Measurements from ENCODE around the gene CPS1. TPM values are rescaled to one million over a fixed set of nuclear protein-coding genes. Genes with fewer than 3 reads are reported as not detected.
A peak's percentile ranks its signal among the peaks of the same experiment; 100 is the strongest.

Gene CPS1
- total and polyA plus RNA-seq, 2 of the 4 experiments (the other 2 are of a cell fraction), result 5.4 to 20.1 TPM

DNA sequence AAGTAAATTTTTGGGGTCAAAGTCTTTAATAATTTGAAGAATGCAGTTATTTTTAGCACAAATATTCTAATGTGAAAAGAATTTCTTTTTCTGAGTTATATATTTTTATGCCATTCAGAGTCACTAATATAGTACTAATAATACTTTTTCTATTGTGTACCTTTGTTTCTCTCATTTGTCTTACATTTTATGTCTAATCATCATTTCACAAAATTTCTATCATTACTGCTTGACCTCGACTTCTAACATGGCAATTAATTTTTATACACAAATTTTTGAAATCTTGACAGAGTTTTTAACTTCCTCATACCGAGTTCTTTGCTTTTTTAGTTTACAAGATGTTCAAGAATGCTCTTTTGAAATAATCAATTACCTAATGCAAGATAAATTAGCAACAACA is 8.4 kb upstream of the CPS1 start:
- Histone ChIP-seq H3K4ac (ENCODE audit: low read depth, low read length) (no peak overlapping the region), H3K9me3 (ENCODE audit: control insufficient read depth, insufficient read depth, low read length) (no peaks in the 10 kb centered on the region), H2AFZ (replicated peaks; ENCODE audit: low read length, poor library complexity) (no peak overlapping the region), H3K4me1 (ENCODE audit: control insufficient read depth, insufficient read depth, low read length) (no peaks in the 10 kb centered on the region), H2BK120ac (ENCODE audit: low read depth, low read length) (no peak overlapping the region), H3K18ac (ENCODE audit: low read depth, low read length) (no peak overlapping the region), H3K23ac (ENCODE audit: low read depth, low read length) (no peak overlapping the region), H2AK5ac (ENCODE audit: low read depth, low read length) (no peak overlapping the region), H2BK20ac (ENCODE audit: low read depth, low read length) (no peak overlapping the region), H3K9me1 (ENCODE audit: insufficient read depth, low read length) (no peaks in the 10 kb centered on the region), H3K36me3 (ENCODE audit: control insufficient read depth, insufficient read depth, low read length) (no peaks in the 10 kb centered on the region), H2BK15ac (ENCODE audit: low read depth, low read length) (no peak overlapping the region), H3K14ac (replicated peaks; ENCODE audit: low read depth, low read length) (no peak overlapping the region), H3K79me1 (ENCODE audit: low read depth in 1 of 2, low read length in 2 of 2) (no peaks in the 10 kb centered on the region), H3K9ac (ENCODE audit: low read depth, low read length) (no peak overlapping the region), H3K4me2 (ENCODE audit: low read depth, low read length) (no peak overlapping the region), H3K4me3 (ENCODE audit: insufficient read depth, low read depth, low read length) (no peak overlapping the region), H4K91ac (ENCODE audit: insufficient read depth, low read depth, low read length) (no peak overlapping the region), H4K8ac (ENCODE audit: low read depth in 2 of 2, low read length in 2 of 2) (no peak overlapping the region), H2AK9ac (replicated peaks; ENCODE audit: low read depth, low read length, poor library complexity) (no peak overlapping the region), H3K56ac (ENCODE audit: extremely low read depth, insufficient read depth, low read length) (no peak overlapping the region), H3K27ac (ENCODE audit: insufficient read depth, low read length) (no peak overlapping the region), H3K27me3 (ENCODE audit: control insufficient read depth, insufficient read depth, low read length) (no peaks in the 10 kb centered on the region), H4K5ac (ENCODE audit: low read depth, low read length) (no peak overlapping the region), H4K20me1 (ENCODE audit: insufficient read depth, low read length) (no peaks in the 10 kb centered on the region), H2BK5ac (ENCODE audit: low read depth, low read length, poor library complexity, severe bottlenecking) (no peak overlapping the region)
- in situ Hi-C loops (cut with MboI; ENCODE audit: low sequenced_read_pairs) (no loop called here), dilution Hi-C loops (cut with HindIII; ENCODE audit: low sequenced_read_pairs, unreplicated experiment) (no loop called here), intact Hi-C loops (cut with micrococcal nuclease) (no loop called here)
- ATAC-seq (ENCODE audit: low read depth) (no peak), DNase-seq (no peak)
- no CpG with 5 or more reads among the region's 2 CpGs for WGBS, 2 experiments (ENCODE audit: extremely low coverage in 2 of 2, insufficient read length in 1 of 2)
- no TSS peak for BruUV-seq (replicated peaks)
- no peak for TF ChIP-seq MXI1 (IDR thresholded peaks at IDR 0.05; ENCODE audit: borderline replicate concordance, low read depth, low read length)
- no peak for TF ChIP-seq RFX5 (IDR thresholded peaks at IDR 0.05; ENCODE audit: low read depth, low read length)
- TF ChIP-seq BHLHE40 (IDR thresholded peaks at IDR 0.05; ENCODE audit: low read depth, low read length), result no peak
- TF ChIP-seq RCOR1 (IDR thresholded peaks at IDR 0.05; ENCODE audit: insufficient replicate concordance, low read length), result no peak
- no peak for TF ChIP-seq SMC3 (IDR thresholded peaks at IDR 0.05; ENCODE audit: low read depth, low read length)
- TF ChIP-seq MAFK (IDR thresholded peaks at IDR 0.05; ENCODE audit: low read depth, low read length), result peak; percentile 32; the same call in 1 of the 2 replicates
- no peak for TF ChIP-seq CHD1 (IDR thresholded peaks at IDR 0.05; ENCODE audit: low read depth, low read length)
- CTCF ChIA-PET, result no interaction called here
- POLR2A ChIA-PET (ENCODE audit: unreplicated experiment), result no interaction called here

Measured in IMR-90 (cell line).